Mucosa of stomach (tissue), 1 donor: Measurements from ENCODE around the gene MYO3B.

Source experiments
- H3K27me3 ChIP-seq: one replicate; pipeline ENCODE4 v1.7.0; 2013; ENCODE audit warnings: mild to moderate bottlenecking, low read length; ENCODE audit not compliant: control insufficient read depth, insufficient read depth
- H3K36me3 ChIP-seq: one replicate; pipeline ENCODE4 v1.7.0; 2013; ENCODE audit warnings: low read length; ENCODE audit not compliant: control insufficient read depth, insufficient read depth
- H3K4me1 ChIP-seq: one replicate; pipeline ENCODE4 v1.7.0; 2013; ENCODE audit warnings: mild to moderate bottlenecking, low read length; ENCODE audit not compliant: control insufficient read depth, insufficient read depth
- H3K4me3 ChIP-seq: one replicate; pipeline ENCODE4 v1.7.0; 2013; ENCODE audit warnings: low read length
- H3K9ac ChIP-seq: one replicate; pipeline ENCODE4 v1.7.0; 2013; ENCODE audit warnings: mild to moderate bottlenecking, low read length, moderate library complexity
- H3K9me3 ChIP-seq: one replicate; pipeline ENCODE4 v1.7.0; 2013; ENCODE audit warnings: mild to moderate bottlenecking, low read length, moderate library complexity; ENCODE audit not compliant: control insufficient read depth
- donor health status: Pancreatic carcinoma.

MYO3B gene

DNA sequence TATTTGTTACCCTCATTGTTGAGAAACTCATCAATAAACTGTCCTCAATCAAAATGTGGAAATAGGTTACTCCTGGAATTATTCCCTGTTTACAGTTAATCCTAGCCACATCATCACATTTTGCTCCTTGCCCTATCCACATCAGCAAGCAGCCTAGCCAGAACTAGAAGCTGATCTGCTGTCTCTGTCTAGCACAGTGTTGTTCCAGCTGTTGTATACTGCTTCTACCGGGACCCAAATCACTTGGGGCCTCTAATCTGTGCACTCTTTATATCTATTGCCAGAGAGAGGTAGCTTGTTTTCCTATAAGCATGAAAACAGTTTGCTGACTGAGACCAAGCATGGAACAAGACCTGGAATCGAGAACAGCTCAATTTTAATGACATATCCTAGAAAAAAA is 341.0 kb downstream of the MYO3B start:
- no peaks in the 10 kb centered on the region for H3K4me1 ChIP-seq

GRCh38 chr2:170521299-170521698 is 343.4 kb downstream of the MYO3B start:
- H3K9me3 ChIP-seq: no peaks in the 10 kb centered on the region
- H3K36me3 ChIP-seq: no peaks in the 10 kb centered on the region
- H3K9ac ChIP-seq: no peak overlapping the region
- no peaks in the 10 kb centered on the region for H3K4me1 ChIP-seq
- no peaks in the 10 kb centered on the region for H3K27me3 ChIP-seq
- H3K4me3 ChIP-seq: no peak overlapping the region

More for the DNA sequence above, 341.0 kb downstream of the MYO3B start:
- H3K36me3 ChIP-seq: no peaks in the 10 kb centered on the region
- H3K4me3 ChIP-seq: no peak overlapping the region
- no peaks in the 10 kb centered on the region for H3K27me3 ChIP-seq
- no peak overlapping the region for H3K9ac ChIP-seq
- no peaks in the 10 kb centered on the region for H3K9me3 ChIP-seq

DNA sequence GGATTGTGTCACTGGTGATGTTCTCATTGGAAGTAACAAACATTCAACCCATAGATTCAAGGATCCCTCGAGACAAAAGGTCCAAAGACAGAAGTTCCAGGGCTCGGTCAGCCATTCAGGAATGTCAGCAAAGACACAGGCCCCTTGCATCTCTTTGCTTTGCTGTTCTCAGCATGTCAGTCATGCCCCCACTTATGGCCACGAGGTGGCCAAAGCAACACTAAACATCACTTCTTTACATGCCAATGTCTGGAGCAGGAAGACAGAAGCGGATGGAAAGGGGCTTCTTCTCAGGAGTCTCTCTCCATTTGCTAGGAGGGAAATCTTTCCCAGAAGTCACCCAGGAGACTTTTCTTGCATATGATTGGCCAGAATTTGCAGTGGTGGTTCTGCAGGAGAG is 345.6 kb downstream of the MYO3B start:
- no peaks in the 10 kb centered on the region for H3K36me3 ChIP-seq
- no peaks in the 10 kb centered on the region for H3K27me3 ChIP-seq
- no peak overlapping the region for H3K4me3 ChIP-seq
- H3K4me1 ChIP-seq: no peaks in the 10 kb centered on the region
- H3K9ac ChIP-seq: no peak overlapping the region
- no peaks in the 10 kb centered on the region for H3K9me3 ChIP-seq

GRCh38 chr2:170524828-170525565 is 347.1 kb downstream of the MYO3B start:
- Histone ChIP-seq H3K36me3 (no peaks in the 10 kb centered on the region), H3K27me3 (no peaks in the 10 kb centered on the region), H3K9ac (no peak overlapping the region), H3K4me3 (no peak overlapping the region), H3K9me3 (no peaks in the 10 kb centered on the region), H3K4me1 (peaks cover 2% of the 10 kb centered on the region)

- H3K4me3 ChIP-seq: no peak overlapping the region
- H3K9me3 ChIP-seq: no peaks in the 10 kb centered on the region
- H3K36me3 ChIP-seq: no peaks in the 10 kb centered on the region
- no peaks in the 10 kb centered on the region for H3K27me3 ChIP-seq
- no peak overlapping the region for H3K9ac ChIP-seq
- H3K4me1 ChIP-seq: peaks cover 7% of the 10 kb centered on the region
Observed at GRCh38 chr2:170525566-170525900, 347.6 kb downstream of the MYO3B start.

DNA sequence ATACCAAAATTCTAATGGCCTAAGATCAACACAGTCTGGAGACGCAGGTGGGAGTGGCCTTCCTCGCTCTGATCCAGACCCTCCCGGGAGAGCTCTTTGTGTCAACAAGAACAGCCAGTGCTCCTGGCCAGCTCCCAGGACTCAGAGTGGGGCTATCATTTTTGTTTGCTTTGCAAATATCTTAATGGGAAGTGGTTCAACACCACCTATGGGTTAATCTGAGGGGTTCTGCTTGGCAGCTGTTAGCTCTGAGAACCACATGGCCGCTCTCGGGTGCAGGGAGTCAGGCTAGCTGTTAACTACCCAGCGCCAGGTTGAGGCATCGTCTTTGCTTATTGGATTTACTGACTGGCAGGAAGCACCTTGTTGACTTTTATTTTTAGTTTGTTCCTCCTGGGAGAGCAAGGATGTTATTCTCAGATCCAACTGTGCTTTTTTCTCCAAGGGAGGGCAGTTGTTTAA is 352.4 kb downstream of the MYO3B start:
- Histone ChIP-seq H3K9ac (no peak overlapping the region), H3K27me3 (no peaks in the 10 kb centered on the region), H3K4me1 (peaks cover 13% of the 10 kb centered on the region), H3K36me3 (no peaks in the 10 kb centered on the region), H3K4me3 (no peak overlapping the region), H3K9me3 (no peaks in the 10 kb centered on the region)

DNA sequence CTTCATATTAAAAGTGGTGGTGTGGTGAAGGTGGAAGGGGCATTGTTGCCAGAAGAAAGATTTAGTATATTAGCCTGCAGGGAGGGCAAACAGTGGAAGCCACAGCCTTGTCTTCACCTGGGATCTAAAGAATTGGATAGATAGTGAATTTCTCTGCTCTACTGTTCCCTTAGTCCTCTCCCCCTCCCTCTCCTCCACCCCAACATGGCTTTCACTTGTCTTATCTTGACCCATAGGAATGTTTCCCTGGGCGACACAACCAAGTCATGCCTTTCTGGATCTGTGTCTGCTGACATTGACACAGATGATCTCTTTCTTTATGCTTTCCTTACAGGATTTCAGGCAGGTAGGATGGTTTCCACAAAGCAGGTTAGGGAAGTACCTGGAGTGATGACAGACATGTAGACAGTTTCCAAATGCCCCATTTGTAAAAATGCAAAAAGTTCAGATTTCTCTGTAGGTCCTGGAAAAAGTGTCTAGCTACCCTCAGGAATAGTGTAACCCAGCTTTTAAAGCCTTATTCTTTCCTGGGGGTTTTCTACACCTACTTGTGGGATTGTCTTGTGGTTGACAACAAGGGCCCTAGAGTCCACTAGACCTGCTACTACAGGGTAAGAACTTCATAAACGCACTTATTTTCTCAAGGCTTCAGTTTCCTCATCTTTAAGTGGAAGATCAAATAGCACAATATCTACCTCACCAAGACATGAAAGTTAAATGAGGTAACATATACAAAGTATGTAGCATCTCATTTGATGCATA is 353.0 kb downstream of the MYO3B start:
- no peaks in the 10 kb centered on the region for H3K27me3 ChIP-seq
- no peaks in the 10 kb centered on the region for H3K9me3 ChIP-seq
- H3K9ac ChIP-seq: no peak overlapping the region
- no peak overlapping the region for H3K4me3 ChIP-seq
- no peaks in the 10 kb centered on the region for H3K36me3 ChIP-seq
- peaks cover 13% of the 10 kb centered on the region for H3K4me1 ChIP-seq

DNA sequence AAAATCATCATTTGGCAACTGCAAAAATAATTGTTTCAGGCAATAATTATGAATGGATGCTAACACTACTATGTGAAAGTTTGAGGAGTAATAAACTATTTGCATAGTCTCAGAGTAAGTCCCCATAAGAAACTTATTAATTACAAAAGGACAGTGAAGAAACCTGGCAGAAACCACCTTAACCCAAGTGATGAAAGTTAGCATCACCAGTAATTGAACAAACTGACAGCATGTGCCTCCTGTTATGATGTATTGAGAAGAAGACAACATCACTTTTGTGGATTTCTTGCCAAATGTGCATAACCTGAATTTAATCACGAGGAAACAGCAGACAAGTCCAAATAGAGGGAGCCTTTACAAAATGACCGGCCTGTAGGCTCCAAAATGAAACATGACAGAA is 353.9 kb downstream of the MYO3B start:
- H3K4me1 ChIP-seq: peaks cover 13% of the 10 kb centered on the region
- no peak overlapping the region for H3K9ac ChIP-seq
- H3K9me3 ChIP-seq: no peaks in the 10 kb centered on the region
- H3K27me3 ChIP-seq: no peaks in the 10 kb centered on the region
- no peak overlapping the region for H3K4me3 ChIP-seq
- H3K36me3 ChIP-seq: no peaks in the 10 kb centered on the region

GRCh38 chr2:170533156-170533555 is 355.2 kb downstream of the MYO3B start:
- no peak overlapping the region for H3K4me3 ChIP-seq
- H3K4me1 ChIP-seq: peaks cover 13% of the 10 kb centered on the region
- H3K9me3 ChIP-seq: no peaks in the 10 kb centered on the region
- H3K27me3 ChIP-seq: no peaks in the 10 kb centered on the region
- H3K9ac ChIP-seq: no peak overlapping the region
- no peaks in the 10 kb centered on the region for H3K36me3 ChIP-seq

GRCh38 chr2:170535552-170535951 is 357.6 kb downstream of the MYO3B start:
- H3K36me3 ChIP-seq: no peaks in the 10 kb centered on the region
- H3K4me1 ChIP-seq: peaks cover 5% of the 10 kb centered on the region
- H3K4me3 ChIP-seq: no peak overlapping the region
- H3K9ac ChIP-seq: no peak overlapping the region
- H3K9me3 ChIP-seq: no peaks in the 10 kb centered on the region
- no peaks in the 10 kb centered on the region for H3K27me3 ChIP-seq

DNA sequence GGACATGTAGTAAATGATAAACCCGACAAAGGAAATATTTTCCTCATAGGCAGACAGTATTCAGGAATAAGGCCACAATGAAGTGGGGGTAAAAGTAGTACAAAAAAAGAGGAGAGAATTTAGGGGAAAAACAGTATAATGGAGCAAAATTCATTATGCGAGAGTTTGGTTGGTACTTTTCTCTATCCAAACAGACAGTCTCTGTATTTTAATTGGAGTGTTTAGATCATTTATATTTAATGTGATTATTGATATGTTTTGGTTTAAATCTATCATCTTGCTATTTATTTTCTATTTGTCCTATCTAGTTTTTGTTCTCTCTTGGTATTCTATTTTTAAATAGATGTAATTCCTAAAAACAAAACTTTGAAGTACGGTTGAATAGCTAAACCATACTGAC is 366.9 kb downstream of the MYO3B start:
- Histone ChIP-seq H3K4me3 (no peak overlapping the region), H3K9me3 (no peaks in the 10 kb centered on the region), H3K27me3 (peaks cover 8% of the 10 kb centered on the region), H3K36me3 (no peaks in the 10 kb centered on the region), H3K9ac (no peak overlapping the region), H3K4me1 (no peaks in the 10 kb centered on the region)

- H3K9me3 ChIP-seq: no peaks in the 10 kb centered on the region
- H3K36me3 ChIP-seq: no peaks in the 10 kb centered on the region
- H3K27me3 ChIP-seq: peaks cover 3% of the 10 kb centered on the region
- no peaks in the 10 kb centered on the region for H3K4me1 ChIP-seq
- H3K9ac ChIP-seq: no peak overlapping the region
- no peak overlapping the region for H3K4me3 ChIP-seq
Observed at GRCh38 chr2:170548304-170548703, 370.4 kb downstream of the MYO3B start.
